MM.1S (cell line): Measurements from ENCODE around the gene OCRL.

Experiments used
- DNase-seq: peaks from one replicate; pipeline ENCODE4 v3.0.0-alpha.2; 2015
- H2AFZ ChIP-seq: fragments of 300-600 bp; sonication (generic); 2 replicates; pipeline ENCODE4 v1.6.0; 2016; ENCODE audit warnings: antibody characterized with exemption, low read length
- H3F3A ChIP-seq: fragments of 300-600 bp; sonication (generic); 2 replicates; pipeline ENCODE4 v1.6.1; 2016; ENCODE audit warnings: mild to moderate bottlenecking, antibody characterized with exemption, low read length, moderate library complexity, mixed read lengths; ENCODE audit not compliant: insufficient read depth
- H3K27ac ChIP-seq: fragments of 300-600 bp; sonication (generic); 2 replicates; pipeline ENCODE4 v1.5.1; 2016; ENCODE audit warnings: mild to moderate bottlenecking, low read length
- H3K27me3 ChIP-seq: fragments of 300-600 bp; sonication (generic); replicated peaks from 2 replicates; pipeline ENCODE4 v1.6.0; 2016; ENCODE audit warnings: low read length; ENCODE audit not compliant: insufficient read depth
- H3K36me3 ChIP-seq: fragments of 300-600 bp; sonication (generic); replicated peaks from 2 replicates; pipeline ENCODE4 v1.6.1; 2016; ENCODE audit warnings: mild to moderate bottlenecking, low read length, mixed read lengths; ENCODE audit not compliant: insufficient read depth
- H3K4me1 ChIP-seq: fragments of 300-600 bp; sonication (generic); 2 replicates; pipeline ENCODE4 v1.6.1; 2016; ENCODE audit warnings: low read length, mixed read lengths
- H3K4me2 ChIP-seq: fragments of 300-600 bp; sonication (generic); 2 replicates; pipeline ENCODE4 v1.6.0; 2016; ENCODE audit warnings: low read depth, low read length
- H3K4me3 ChIP-seq: fragments of 300-600 bp; sonication (generic); 2 replicates; pipeline ENCODE4 v1.5.1; 2016; ENCODE audit warnings: low read length, mixed read lengths
- H3K79me2 ChIP-seq: fragments of 300-600 bp; sonication (generic); 2 replicates; pipeline ENCODE4 v1.6.1; 2016; ENCODE audit warnings: mixed run types, low read length, mixed read lengths
- H3K9ac ChIP-seq: fragments of 300-600 bp; sonication (generic); 2 replicates; pipeline ENCODE4 v1.6.1; 2016; ENCODE audit warnings: low read length, mixed read lengths
- H3K9me2 ChIP-seq: fragments of 300-600 bp; sonication (generic); replicated peaks from 2 replicates; pipeline ENCODE4 v1.6.1; 2016; ENCODE audit warnings: mild to moderate bottlenecking, low read length, mixed read lengths; ENCODE audit not compliant: insufficient read depth
- H3K9me3 ChIP-seq: fragments of 300-600 bp; sonication (generic); replicated peaks from 2 replicates; pipeline ENCODE4 v1.6.1; 2016; ENCODE audit warnings: mild to moderate bottlenecking, low read length, mixed read lengths; ENCODE audit not compliant: insufficient read depth
- H4K20me1 ChIP-seq: fragments of 300-600 bp; sonication (generic); 2 replicates; pipeline ENCODE4 v1.6.1; 2016; ENCODE audit warnings: mild to moderate bottlenecking, low read length, moderate library complexity, mixed read lengths; ENCODE audit not compliant: insufficient read depth
- CTCF ChIP-seq: fragments of 300-600 bp; sonication (generic); IDR thresholded peaks from 2 replicates; pipeline ENCODE4 v1.5.1; 2016; ENCODE audit warnings: antibody characterized with exemption, low read length, mixed read lengths
- EZH2 ChIP-seq: fragments of 300-600 bp; sonication (generic); optimal IDR thresholded peaks from 2 replicates; pipeline ENCODE3; 2017; ENCODE audit warnings: low read depth, mild to moderate bottlenecking, antibody characterized with exemption, low read length, mixed read lengths
- EZH2phosphoT487 ChIP-seq: fragments of 300-600 bp; sonication (generic); IDR thresholded peaks from 2 replicates; pipeline ENCODE4 v1.6.1; 2018; ENCODE audit warnings: antibody characterized with exemption, low read length

The OCRL gene

DNA sequence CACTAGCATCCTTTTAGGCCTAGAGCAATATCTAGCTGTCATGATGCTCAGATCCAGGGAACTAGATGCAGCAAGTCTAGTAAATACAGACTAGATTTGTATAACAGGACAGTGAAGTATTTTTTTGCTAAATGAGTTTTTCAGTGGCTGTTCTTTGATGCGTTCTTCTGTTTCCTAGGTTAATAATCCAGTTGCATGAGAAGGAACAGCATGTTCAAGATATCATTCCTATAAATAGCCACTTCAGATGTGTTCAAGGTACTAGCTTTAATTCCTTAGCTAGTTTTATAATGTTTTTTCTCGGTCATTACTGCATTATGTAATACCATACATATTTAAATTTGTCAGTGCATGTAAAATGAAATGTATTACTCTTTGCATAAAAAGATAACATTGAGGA is 4.7 kb downstream of the OCRL start:
- no peaks in the 10 kb centered on the region for H3K27me3 ChIP-seq

DNA sequence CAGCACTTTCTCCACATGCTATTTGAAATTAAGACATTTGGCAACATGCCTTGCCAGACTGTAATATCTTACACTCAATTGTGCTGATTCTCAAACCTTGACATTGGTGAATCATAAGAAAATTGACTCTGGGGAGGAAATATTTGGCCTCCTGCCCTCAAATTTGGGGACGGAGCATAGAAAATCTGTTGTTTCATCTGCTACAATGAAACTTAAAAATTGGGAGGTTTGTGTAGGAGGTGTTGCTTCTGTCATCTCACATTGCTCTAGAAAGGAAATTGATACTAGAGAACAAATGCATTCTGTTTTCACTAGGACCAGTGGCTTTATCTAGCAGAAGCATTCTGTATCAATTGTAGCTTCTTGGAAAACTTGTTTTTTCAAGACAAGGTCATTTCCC is 5.3 kb downstream of the OCRL start:
- Histone ChIP-seq H2AFZ (no peak overlapping the region), H3K4me1 (no peaks in the 10 kb centered on the region), H3K4me3 (no peak overlapping the region), H3K9me3 (no peaks in the 10 kb centered on the region), H3K9ac (no peak overlapping the region), H3K36me3 (no peaks in the 10 kb centered on the region), H3K79me2 (no peaks in the 10 kb centered on the region), H3K27ac (no peak overlapping the region), H4K20me1 (no peaks in the 10 kb centered on the region), H3F3A (no peaks in the 10 kb centered on the region), H3K27me3 (no peaks in the 10 kb centered on the region), H3K4me2 (no peak overlapping the region), H3K9me2 (no peaks in the 10 kb centered on the region)
- no peak for DNase-seq
- no peak for TF ChIP-seq CTCF
- TF ChIP-seq EZH2phosphoT487, result no peak
- no peak for TF ChIP-seq EZH2

More for the DNA sequence above, 4.7 kb downstream of the OCRL start:
- no peaks in the 10 kb centered on the region for H3F3A ChIP-seq
- no peak for DNase-seq
- no peaks in the 10 kb centered on the region for H3K79me2 ChIP-seq
- no peaks in the 10 kb centered on the region for H3K9me2 ChIP-seq
- no peak overlapping the region for H3K4me2 ChIP-seq
- H3K9ac ChIP-seq, result no peak overlapping the region
- no peak overlapping the region for H3K27ac ChIP-seq
- no peaks in the 10 kb centered on the region for H3K9me3 ChIP-seq
- no peaks in the 10 kb centered on the region for H3K4me1 ChIP-seq
- TF ChIP-seq EZH2 (no peak), CTCF (no peak), EZH2phosphoT487 (no peak)
- H2AFZ ChIP-seq, result no peak overlapping the region
- H4K20me1 ChIP-seq, result no peaks in the 10 kb centered on the region
- no peak overlapping the region for H3K4me3 ChIP-seq
- H3K36me3 ChIP-seq, result no peaks in the 10 kb centered on the region

- no peaks in the 10 kb centered on the region for H3K27me3 ChIP-seq
- no peaks in the 10 kb centered on the region for H4K20me1 ChIP-seq
- no peak overlapping the region for H2AFZ ChIP-seq
- no peak for TF ChIP-seq CTCF
- no peak for TF ChIP-seq EZH2
- TF ChIP-seq EZH2phosphoT487, result no peak
- H3K9ac ChIP-seq, result no peak overlapping the region
- peaks cover 6% of the 10 kb centered on the region; the same call in 1 of the 2 replicates for H3K4me1 ChIP-seq
- H3F3A ChIP-seq, result no peaks in the 10 kb centered on the region
- H3K27ac ChIP-seq, result no peak overlapping the region
- DNase-seq, result no peak
- no peaks in the 10 kb centered on the region for H3K36me3 ChIP-seq
- no peaks in the 10 kb centered on the region for H3K9me3 ChIP-seq
- no peak overlapping the region for H3K4me3 ChIP-seq
- no peaks in the 10 kb centered on the region for H3K79me2 ChIP-seq
- no peaks in the 10 kb centered on the region for H3K9me2 ChIP-seq
- no peak overlapping the region for H3K4me2 ChIP-seq
These were observed 9.1 kb downstream of the OCRL start for GRCh38 chrX:129549124-129549523.
